Loucy (cell line): Measurements from ENCODE around the gene TMEM240.

Source experiments
- H2AFZ ChIP-seq: fragments of 200-600 bp; sonication (generic); 2 replicates; pipeline ENCODE4 v1.6.0; 2016; ENCODE audit warnings: antibody characterized with exemption, mild to moderate bottlenecking, low read length, moderate library complexity
- H3F3A ChIP-seq: fragments of 200-600 bp; 2 replicates; pipeline ENCODE4 v1.6.0; 2016; ENCODE audit warnings: antibody characterized with exemption, low read depth, mild to moderate bottlenecking
- H3K27me3 ChIP-seq: fragments of 200-600 bp; sonication (generic); 2 replicates; pipeline ENCODE4 v1.6.1; 2014; ENCODE audit warnings: low read length, mild to moderate bottlenecking; ENCODE audit not compliant: insufficient read depth, poor library complexity, severe bottlenecking
- H3K36me3 ChIP-seq: fragments of 200-600 bp; sonication (generic); 2 replicates; pipeline ENCODE4 v1.6.1; 2016; ENCODE audit warnings: low read length; ENCODE audit not compliant: insufficient read depth
- H3K4me1 ChIP-seq: fragments of 200-600 bp; sonication (generic); 2 replicates; pipeline ENCODE4 v1.5.1; 2014; ENCODE audit warnings: low read length, mild to moderate bottlenecking; ENCODE audit not compliant: insufficient read depth, poor library complexity, severe bottlenecking
- H3K4me2 ChIP-seq: fragments of 200-600 bp; sonication (generic); 2 replicates; pipeline ENCODE4 v1.6.0; 2014; ENCODE audit warnings: antibody characterized with exemption, low read length, low read depth, mild to moderate bottlenecking; ENCODE audit not compliant: poor library complexity, severe bottlenecking
- H3K4me3 ChIP-seq: fragments of 200-600 bp; sonication (generic); 2 replicates; pipeline ENCODE4 v1.5.1; 2014; ENCODE audit warnings: low read length, mild to moderate bottlenecking, mixed read lengths; ENCODE audit not compliant: poor library complexity, severe bottlenecking
- H3K79me2 ChIP-seq: fragments of 200-600 bp; sonication (generic); 2 replicates; pipeline ENCODE4 v1.6.1; 2014; ENCODE audit warnings: low read length; ENCODE audit not compliant: insufficient read depth
- H3K9ac ChIP-seq: fragments of 200-600 bp; sonication (generic); 2 replicates; pipeline ENCODE4 v1.6.0; 2014; ENCODE audit warnings: mild to moderate bottlenecking, low read depth, low read length, moderate library complexity; ENCODE audit not compliant: poor library complexity, severe bottlenecking
- H3K9me2 ChIP-seq: fragments of 200-600 bp; sonication (generic); replicated peaks from 2 replicates; pipeline ENCODE4 v1.6.1; 2016; ENCODE audit warnings: low read depth, low read length, mixed read lengths
- H3K9me3 ChIP-seq: fragments of 200-600 bp; sonication (generic); 2 replicates; pipeline ENCODE4 v1.6.1; 2014; ENCODE audit warnings: mild to moderate bottlenecking, antibody characterized with exemption, low read length, low read depth; ENCODE audit not compliant: insufficient read depth
- H4K20me1 ChIP-seq: fragments of 200-600 bp; sonication (generic); 2 replicates; pipeline ENCODE4 v1.6.0; 2014; ENCODE audit warnings: antibody characterized with exemption, low read length, mild to moderate bottlenecking; ENCODE audit not compliant: insufficient read depth, poor library complexity, severe bottlenecking
- EZH2phosphoT487 ChIP-seq: fragments of 200-600 bp; IDR thresholded peaks from 2 replicates; pipeline ENCODE4 v1.6.1; 2018; ENCODE audit warnings: antibody characterized with exemption, mild to moderate bottlenecking, moderate library complexity, borderline replicate concordance
- TF ChIP-seq, protein P1 (sequence below): fragments of 200-600 bp; sonication (generic); conservative IDR thresholded peaks from 2 replicates; pipeline ENCODE4 v1.5.1; 2014; ENCODE audit warnings: mild to moderate bottlenecking, antibody characterized with exemption, low read length

TMEM240 gene

DNA sequence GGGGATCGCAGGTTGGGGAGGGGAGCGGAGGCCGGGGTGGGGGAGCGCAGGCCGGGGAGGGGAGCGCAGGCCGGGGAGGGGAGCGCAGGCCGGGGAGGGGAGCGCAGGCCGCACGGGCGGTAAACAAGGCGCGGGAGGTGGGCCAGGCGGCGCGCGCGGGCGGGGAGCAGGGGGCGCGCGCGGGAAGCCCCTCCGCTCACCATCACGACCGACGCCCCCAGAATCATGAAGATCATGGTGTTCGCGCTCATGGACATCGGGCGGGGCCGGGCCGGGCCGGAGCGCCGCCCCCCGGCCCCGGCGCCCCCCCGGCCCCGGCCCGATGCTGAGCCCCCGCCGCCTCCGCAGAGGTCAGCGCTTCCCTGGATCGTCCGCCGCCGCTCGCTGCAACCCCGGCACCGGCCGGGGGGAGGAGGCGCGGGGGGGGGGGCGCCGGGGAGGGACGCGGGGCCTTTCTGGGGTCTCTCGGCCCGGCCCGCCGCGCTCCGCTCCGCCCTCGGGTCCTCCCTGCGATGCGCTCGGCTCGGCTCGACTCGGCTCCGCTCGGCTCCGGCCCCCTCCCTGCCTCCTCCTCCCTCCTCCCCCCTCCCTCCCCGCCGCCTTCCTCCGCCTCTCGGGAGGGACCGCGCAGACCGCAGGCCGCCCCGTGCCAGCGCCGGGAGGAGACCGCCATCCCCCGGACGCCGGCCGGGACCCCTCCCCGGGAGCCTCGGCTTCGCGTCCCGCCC, at the start of gene TMEM240:
TMEM240 (minus strand) TSS at position 535 of the 728 bp plus-strand sequence; CDS start at position 257, 278 bp downstream.
- H3K4me3 ChIP-seq, result no peak within 1 kb of the TSS
- no peak for TF ChIP-seq EZH2phosphoT487
- TF ChIP-seq, protein P1, sequence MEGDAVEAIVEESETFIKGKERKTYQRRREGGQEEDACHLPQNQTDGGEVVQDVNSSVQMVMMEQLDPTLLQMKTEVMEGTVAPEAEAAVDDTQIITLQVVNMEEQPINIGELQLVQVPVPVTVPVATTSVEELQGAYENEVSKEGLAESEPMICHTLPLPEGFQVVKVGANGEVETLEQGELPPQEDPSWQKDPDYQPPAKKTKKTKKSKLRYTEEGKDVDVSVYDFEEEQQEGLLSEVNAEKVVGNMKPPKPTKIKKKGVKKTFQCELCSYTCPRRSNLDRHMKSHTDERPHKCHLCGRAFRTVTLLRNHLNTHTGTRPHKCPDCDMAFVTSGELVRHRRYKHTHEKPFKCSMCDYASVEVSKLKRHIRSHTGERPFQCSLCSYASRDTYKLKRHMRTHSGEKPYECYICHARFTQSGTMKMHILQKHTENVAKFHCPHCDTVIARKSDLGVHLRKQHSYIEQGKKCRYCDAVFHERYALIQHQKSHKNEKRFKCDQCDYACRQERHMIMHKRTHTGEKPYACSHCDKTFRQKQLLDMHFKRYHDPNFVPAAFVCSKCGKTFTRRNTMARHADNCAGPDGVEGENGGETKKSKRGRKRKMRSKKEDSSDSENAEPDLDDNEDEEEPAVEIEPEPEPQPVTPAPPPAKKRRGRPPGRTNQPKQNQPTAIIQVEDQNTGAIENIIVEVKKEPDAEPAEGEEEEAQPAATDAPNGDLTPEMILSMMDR, result no peak
- H3K36me3 ChIP-seq, result no peaks in the 10 kb centered on the region
- no peaks in the 10 kb centered on the region for H3K79me2 ChIP-seq
- no peaks in the 10 kb centered on the region for H3K9me2 ChIP-seq
- no peak within 1 kb of the TSS for H3K9ac ChIP-seq
- no peaks in the 10 kb centered on the region for H3F3A ChIP-seq
- no peaks in the 10 kb centered on the region for H4K20me1 ChIP-seq
- no peak within 1 kb of the TSS for H2AFZ ChIP-seq
- H3K9me3 ChIP-seq, result no peaks in the 10 kb centered on the region
- no peak within 1 kb of the TSS for H3K4me2 ChIP-seq
- no peaks in the 10 kb centered on the region for H3K27me3 ChIP-seq
- no peaks in the 10 kb centered on the region for H3K4me1 ChIP-seq

DNA sequence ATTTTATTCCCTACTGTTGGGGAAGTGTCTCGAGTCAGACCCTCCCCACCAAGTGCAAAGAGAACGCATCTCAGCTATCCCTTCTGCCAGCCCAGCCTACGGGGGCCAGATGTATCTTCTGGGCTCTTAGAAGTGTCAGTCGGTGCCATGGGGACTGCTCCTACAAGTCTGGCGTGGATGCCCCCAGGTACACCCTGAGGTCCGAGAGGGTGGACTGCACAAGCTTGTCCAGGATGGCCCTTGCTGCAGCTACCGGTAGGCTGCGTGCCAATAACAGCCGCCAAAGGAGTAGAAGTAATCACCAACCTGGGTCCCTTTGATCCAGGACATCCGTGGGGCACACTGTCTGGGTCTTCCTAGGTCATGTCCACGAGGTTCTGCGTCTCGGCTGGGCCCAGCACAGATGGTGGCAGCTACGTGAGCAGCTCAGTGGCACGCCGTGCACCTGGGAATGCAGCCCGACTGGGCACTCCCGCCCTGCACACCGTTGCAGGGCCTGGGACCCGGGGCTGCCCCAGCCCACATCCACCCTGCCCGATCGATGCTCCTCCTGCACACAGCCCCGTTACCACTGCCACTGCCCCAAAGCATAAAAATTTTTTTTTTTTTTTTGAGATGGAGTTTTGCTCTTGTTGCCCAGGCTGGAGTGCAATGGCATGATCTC, 43.1 kb upstream of the TMEM240 start:
- no peak for TF ChIP-seq EZH2phosphoT487
- TF ChIP-seq, protein P1, result no peak
- Histone ChIP-seq H2AFZ (no peak overlapping the region), H3K9ac (no peak overlapping the region), H3K4me3 (no peak overlapping the region), H4K20me1 (no peaks in the 10 kb centered on the region), H3K79me2 (no peaks in the 10 kb centered on the region), H3K4me1 (no peaks in the 10 kb centered on the region), H3K27me3 (no peaks in the 10 kb centered on the region), H3K4me2 (no peak overlapping the region), H3K36me3 (no peaks in the 10 kb centered on the region), H3K9me2 (no peaks in the 10 kb centered on the region), H3K9me3 (no peaks in the 10 kb centered on the region), H3F3A (no peaks in the 10 kb centered on the region)

DNA sequence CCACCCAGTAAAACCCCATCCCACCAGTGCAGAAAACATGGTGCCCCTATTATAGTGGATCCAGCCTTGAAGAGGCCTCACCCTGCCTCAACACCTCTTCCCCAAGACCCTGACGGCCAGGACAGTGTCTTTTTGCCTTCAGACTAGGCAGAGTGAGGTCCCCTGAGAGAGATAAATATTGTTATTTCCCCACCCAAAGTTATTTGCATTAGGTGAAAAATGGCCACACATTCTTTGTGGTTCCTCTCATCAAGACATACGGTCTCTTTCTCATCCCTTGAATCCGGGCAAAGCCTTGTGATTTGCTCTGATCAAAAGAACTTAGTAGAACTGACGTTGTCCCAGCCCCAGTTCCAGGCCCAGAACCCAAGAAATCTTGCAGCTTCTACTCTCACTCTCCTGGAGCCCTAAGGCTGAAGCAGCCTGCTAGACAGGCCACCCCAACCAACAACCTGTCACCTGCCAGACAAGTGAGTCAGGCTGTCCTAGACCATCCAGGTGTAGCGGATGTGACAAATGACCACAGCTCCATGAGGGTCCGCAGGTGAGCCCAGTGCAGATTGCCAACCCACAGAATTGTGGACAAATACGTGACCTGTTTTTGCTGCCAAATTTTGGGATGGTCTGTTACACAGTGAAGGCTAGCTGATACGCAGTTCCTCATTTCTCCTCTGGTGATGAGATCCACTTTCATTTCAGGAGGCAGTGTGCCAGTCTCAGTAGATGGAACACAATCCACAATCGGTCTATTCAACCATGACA, 42.3 kb upstream of the TMEM240 start:
- no peaks in the 10 kb centered on the region for H3K9me2 ChIP-seq
- no peak overlapping the region for H2AFZ ChIP-seq
- H3F3A ChIP-seq, result no peaks in the 10 kb centered on the region
- no peaks in the 10 kb centered on the region for H3K36me3 ChIP-seq
- H3K27me3 ChIP-seq, result no peaks in the 10 kb centered on the region
- TF ChIP-seq, protein P1, result no peak
- TF ChIP-seq EZH2phosphoT487, result no peak
- H3K9me3 ChIP-seq, result no peaks in the 10 kb centered on the region
- no peak overlapping the region for H3K9ac ChIP-seq
- H3K79me2 ChIP-seq, result no peaks in the 10 kb centered on the region
- no peak overlapping the region for H3K4me2 ChIP-seq
- H4K20me1 ChIP-seq, result no peaks in the 10 kb centered on the region
- no peaks in the 10 kb centered on the region for H3K4me1 ChIP-seq
- H3K4me3 ChIP-seq, result no peak overlapping the region
